HepG2 (cell line): Measurements from ENCODE around the gene ELMOD3. TPM values are rescaled to one million over a fixed set of nuclear protein-coding genes. Genes with fewer than 3 reads are reported as not detected.
A peak's percentile ranks its signal among the peaks of the same experiment; 100 is the strongest.

Experiments used
- ATAC-seq: fragments of 200-7000 bp; cut with Tn5 transposase; 3 replicates; pipeline ENCODE4 v1.9.1; 2020; ENCODE audit warnings: mild to moderate bottlenecking, moderate library complexity
- BruUV-seq: library from RNA; stranded (reverse); fragments of 400-500 nt; replicated peaks from 2 replicates; lab custom pipeline; 2021; lab: Mats Ljungman, UMichigan
- CTCF ChIA-PET: fragments of 300-600 bp; formaldehyde crosslinking; extraction: SDS; loops from one replicate; lab custom pipeline; 2021; ENCODE audit warnings: low total read pairs, inconsistent platforms, low intra/inter-chr PET ratio; lab: Yijun Ruan, JAX
- POLR2A ChIA-PET: fragments of 350-600 bp; sonication (Branson Sonifier 250); formaldehyde crosslinking; loops from one replicate; lab custom pipeline; 2020; ENCODE audit warnings: antibody characterized with exemption, inconsistent platforms; lab: Yijun Ruan, JAX
- DNase-seq: peaks from one replicate; pipeline ENCODE4 v3.0.0-alpha.2; 2015; ENCODE audit warnings: low spot score
- FAIRE-seq: peaks from 3 replicates; lab custom pipeline; 2011; peaks lifted over from hg19 to GRCh38; lab: Jason Lieb, UNC
- H2AFZ ChIP-seq: one replicate; pipeline ENCODE4 v1.6.1; 2011; ENCODE audit warnings: low read length, inconsistent platforms
- H3K27ac ChIP-seq: fragments of 300-600 bp; 3 replicates; pipeline ENCODE4 v1.8.0; 2011; ENCODE audit warnings: mixed run types, mild to moderate bottlenecking, mixed read lengths, low read length, inconsistent platforms; ENCODE audit not compliant: insufficient read depth; ENCODE audit errors: extremely low read length
- H3K27me3 ChIP-seq, 2 experiments: fragments of 200-600 bp in 1 of 2; 2 replicates in 1 of 2; 3 replicates in 1 of 2; pipeline versions ENCODE4 v1.6.0 to v1.8.0; 2011; ENCODE audit warnings: low read length in 2 of 2, mild to moderate bottlenecking in 2 of 2, moderate library complexity in 2 of 2, inconsistent platforms in 1 of 2; ENCODE audit not compliant: insufficient read depth in 2 of 2, control insufficient read depth in 1 of 2
- H3K36me3 ChIP-seq, 2 experiments: fragments of 200-600 bp in 1 of 2; replicated peaks in 1 of 2; 2 replicates in 1 of 2; 3 replicates in 1 of 2; pipeline versions ENCODE4 v1.5.1 to v1.8.0; 2011; ENCODE audit warnings: low read length in 2 of 2, inconsistent platforms in 1 of 2; ENCODE audit not compliant: insufficient read depth in 2 of 2, control insufficient read depth in 1 of 2
- H3K4me1 ChIP-seq: 2 replicates; pipeline ENCODE4 v1.5.1; 2012; ENCODE audit warnings: low read length, inconsistent platforms; ENCODE audit not compliant: insufficient read depth
- H3K4me2 ChIP-seq: 2 replicates; pipeline ENCODE4 v1.6.0; 2011; ENCODE audit warnings: low read depth, low read length, inconsistent platforms
- H3K4me3 ChIP-seq, 3 experiments: fragments of 200-600 bp in 1 of 3; sonication (generic), shearing (Covaris generic) in 1 of 3; replicated peaks in 1 of 3; 2 replicates each; pipeline ENCODE4 v1.5.1; 2011 to 2016; ENCODE audit warnings: low read length in 3 of 3, inconsistent platforms in 2 of 3, low read depth in 2 of 3, mild to moderate bottlenecking in 2 of 3, control low read depth in 1 of 3, mixed read lengths in 1 of 3; ENCODE audit not compliant: insufficient read depth in 1 of 3
- H3K79me2 ChIP-seq: one replicate; pipeline ENCODE4 v1.6.1; 2011; ENCODE audit warnings: low read length, inconsistent platforms; ENCODE audit not compliant: insufficient read depth
- H3K9ac ChIP-seq: 2 replicates; pipeline ENCODE4 v1.6.0; 2011; ENCODE audit warnings: mild to moderate bottlenecking, low read depth, low read length, inconsistent platforms; ENCODE audit not compliant: insufficient read depth
- H3K9me3 ChIP-seq: 2 replicates; pipeline ENCODE4 v1.5.1; 2012; ENCODE audit warnings: mild to moderate bottlenecking, low read length
- H4K20me1 ChIP-seq: 2 replicates; pipeline ENCODE4 v1.6.0; 2011; ENCODE audit warnings: inconsistent platforms, mild to moderate bottlenecking, low read length, moderate library complexity; ENCODE audit not compliant: insufficient read depth
- MEIS1 ChIP-seq: sonication (generic); formaldehyde crosslinking; IDR thresholded peaks from 2 replicates; pipeline ENCODE4 v1.9.0; 2021; ENCODE audit warnings: mild to moderate bottlenecking, missing genetic modification reagents, moderate library complexity, borderline replicate concordance
- WGBS: methylation state at CpG from one replicate; pipeline ENCODE4 v1.1.6; 2017; ENCODE audit warnings: low lambda C conversion rate; 5-methylcytosine and 5-hydroxymethylcytosine counted together
- in situ Hi-C: cut with HindIII; loops from 2 replicates; pipeline ENCODE4 v1.10.0; 2017; ENCODE audit warnings: low pct_unique_long_range_greater_than_20kb; ENCODE audit not compliant: extremely low pct_ligation_motif_present
- intact Hi-C: fragments of 100-400 bp; cut with micrococcal nuclease; formaldehyde crosslinking; loops from one replicate; pipeline ENCODE4 v1.10.0; 2022; ENCODE audit not compliant: unreplicated experiment
- polyA plus RNA-seq, 8 experiments: library from polyadenylated mRNA; depleted of rRNA in 3 of 8; stranded (reverse) in 7 of 8; unstranded in 1 of 8; fragments of >200 nt; fragmentation: Illumina TruSeq in 4 of 8; extraction: Trizol in 4 of 8; gene quantifications; 2 replicates each; pipeline versions ENCODE4 v1.2.1 to v1.2.3, GENCODE V29; 2011 to 2016; ENCODE audit warnings: low read depth in 4 of 8, missing spikeins in 1 of 8, mixed read lengths in 1 of 8; ENCODE audit not compliant: insufficient read depth in 1 of 8
- total RNA-seq, 5 experiments: library from RNA; depleted of rRNA; stranded (reverse); fragments of >200 nt; fragmentation: Illumina TruSeq; extraction: Trizol; gene quantifications; 2 replicates each; pipeline ENCODE4 v1.2.3, GENCODE V29; 2016; ENCODE audit warnings: low read depth in 1 of 5
- TF ChIP-seq, protein P1 (sequence below): sonication (generic); formaldehyde crosslinking; IDR thresholded peaks from 2 replicates; pipeline ENCODE4 v1.5.1; 2020; ENCODE audit warnings: mild to moderate bottlenecking, missing genetic modification reagents, moderate library complexity

The ELMOD3 gene
- total and polyA plus RNA-seq, 2 of the 13 experiments (the other 11 are each of a cell fraction or from before 2014, with no cell fraction given), result 13.3 to 19.5 TPM

DNA sequence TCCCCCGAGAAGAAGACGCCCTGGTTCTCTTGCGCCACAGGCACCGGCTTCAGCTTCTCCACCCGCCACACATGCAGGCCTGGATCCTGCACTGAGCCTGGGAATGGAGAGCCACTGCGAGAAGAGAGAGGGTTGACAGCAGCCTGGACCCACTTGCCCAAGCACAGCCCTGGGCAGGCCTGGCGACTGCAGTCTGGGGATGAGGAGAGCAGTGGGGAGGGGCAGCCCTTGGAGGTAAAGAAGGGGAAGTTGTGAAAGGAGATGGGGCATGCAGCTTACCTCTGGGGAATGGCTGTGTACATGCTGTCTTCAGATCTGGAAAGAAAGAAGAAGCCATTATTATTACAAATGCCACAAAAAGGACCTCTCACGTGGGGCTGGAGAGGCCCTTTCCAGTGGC is 47.3 kb downstream of the ELMOD3 start:
- Histone ChIP-seq H3K4me1 (peaks cover 56% of the 10 kb centered on the region), H2AFZ (no peak overlapping the region), H3K27ac (no peak overlapping the region), H4K20me1 (no peaks in the 10 kb centered on the region), H3K36me3 (no peaks in the 10 kb centered on the region), H3K27me3 (no peaks in the 10 kb centered on the region), H3K9me3 (no peaks in the 10 kb centered on the region), H3K9ac (no peak overlapping the region)
- peak; percentile 50 for ATAC-seq
- intact Hi-C loops, result no loop called here
- WGBS, result 41% methylated on average over 8 of the region's 8 CpGs
- POLR2A ChIA-PET, result interaction anchor here (1.2 to 3.4 kb wide), 3 partner anchors 17 to 137 kb away, joined by 3 to 13 read pairs (median 4); partner anchors contain the start of genes ELMOD3, MAT2A, RETSAT and SH2D6
- TF ChIP-seq MEIS1 (CRISPR knock-in tag), result no peak
- TF ChIP-seq, protein P1, sequence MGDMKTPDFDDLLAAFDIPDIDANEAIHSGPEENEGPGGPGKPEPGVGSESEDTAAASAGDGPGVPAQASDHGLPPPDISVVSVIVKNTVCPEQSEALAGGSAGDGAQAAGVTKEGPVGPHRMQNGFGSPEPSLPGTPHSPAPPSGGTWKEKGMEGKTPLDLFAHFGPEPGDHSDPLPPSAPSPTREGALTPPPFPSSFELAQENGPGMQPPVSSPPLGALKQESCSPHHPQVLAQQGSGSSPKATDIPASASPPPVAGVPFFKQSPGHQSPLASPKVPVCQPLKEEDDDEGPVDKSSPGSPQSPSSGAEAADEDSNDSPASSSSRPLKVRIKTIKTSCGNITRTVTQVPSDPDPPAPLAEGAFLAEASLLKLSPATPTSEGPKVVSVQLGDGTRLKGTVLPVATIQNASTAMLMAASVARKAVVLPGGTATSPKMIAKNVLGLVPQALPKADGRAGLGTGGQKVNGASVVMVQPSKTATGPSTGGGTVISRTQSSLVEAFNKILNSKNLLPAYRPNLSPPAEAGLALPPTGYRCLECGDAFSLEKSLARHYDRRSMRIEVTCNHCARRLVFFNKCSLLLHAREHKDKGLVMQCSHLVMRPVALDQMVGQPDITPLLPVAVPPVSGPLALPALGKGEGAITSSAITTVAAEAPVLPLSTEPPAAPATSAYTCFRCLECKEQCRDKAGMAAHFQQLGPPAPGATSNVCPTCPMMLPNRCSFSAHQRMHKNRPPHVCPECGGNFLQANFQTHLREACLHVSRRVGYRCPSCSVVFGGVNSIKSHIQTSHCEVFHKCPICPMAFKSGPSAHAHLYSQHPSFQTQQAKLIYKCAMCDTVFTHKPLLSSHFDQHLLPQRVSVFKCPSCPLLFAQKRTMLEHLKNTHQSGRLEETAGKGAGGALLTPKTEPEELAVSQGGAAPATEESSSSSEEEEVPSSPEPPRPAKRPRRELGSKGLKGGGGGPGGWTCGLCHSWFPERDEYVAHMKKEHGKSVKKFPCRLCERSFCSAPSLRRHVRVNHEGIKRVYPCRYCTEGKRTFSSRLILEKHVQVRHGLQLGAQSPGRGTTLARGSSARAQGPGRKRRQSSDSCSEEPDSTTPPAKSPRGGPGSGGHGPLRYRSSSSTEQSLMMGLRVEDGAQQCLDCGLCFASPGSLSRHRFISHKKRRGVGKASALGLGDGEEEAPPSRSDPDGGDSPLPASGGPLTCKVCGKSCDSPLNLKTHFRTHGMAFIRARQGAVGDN (CRISPR knock-in tag), result peak; percentile 15; the same call in 1 of the 2 replicates
- TF ChIP-seq, all 625 proteins: peak for 1
- H3K4me2 ChIP-seq, result peak overlapping the region; percentile 28; the same call in 1 of the 2 replicates
- no peak for FAIRE-seq
- CTCF ChIA-PET, result no interaction called here
- no TSS peak for BruUV-seq
- in situ Hi-C loops, result no loop called here
- no peaks in the 10 kb centered on the region for H3K79me2 ChIP-seq
- H3K4me3 ChIP-seq, result no peak overlapping the region
- DNase-seq, result no peak
